ENCODE data around the gene RPP40.

Gene RPP40

DNA sequence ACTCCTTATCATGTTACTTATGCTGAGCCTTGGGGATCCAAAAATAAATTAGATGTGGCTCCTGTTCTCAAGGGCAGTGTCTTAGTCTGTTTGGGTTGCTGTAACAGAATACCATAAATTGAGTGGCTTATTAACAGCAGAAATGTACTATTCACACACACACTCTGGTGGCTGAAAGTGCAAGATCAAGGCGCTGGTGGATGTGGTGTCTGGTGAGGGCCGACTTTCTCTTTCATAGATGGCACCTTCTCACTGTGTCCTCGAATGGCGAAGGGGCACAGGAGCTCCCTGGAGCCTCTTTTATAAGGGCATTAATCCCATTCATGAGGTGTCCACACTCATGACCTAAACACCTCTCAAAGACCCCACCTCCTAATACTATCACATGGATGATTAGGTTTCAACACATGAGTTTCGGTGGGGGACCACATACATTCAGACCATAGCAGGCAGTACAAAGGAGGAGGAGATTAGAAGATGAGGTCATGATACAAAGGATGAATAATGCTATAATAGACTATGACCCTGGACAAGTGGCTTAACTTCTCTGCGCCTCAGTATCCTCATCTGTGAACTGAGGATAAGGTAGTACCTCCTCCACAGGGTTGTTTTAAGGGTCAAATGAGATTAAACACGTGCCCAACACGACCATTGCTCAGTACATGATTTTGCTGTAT is 34.1 kb downstream of the RPP40 start:
- no peaks in the 10 kb centered on the region for H3K9me3 Mint-ChIP-seq (ENCODE audit: low read depth)
- H3K4me3 Mint-ChIP-seq: no peak overlapping the region
- no peaks in the 10 kb centered on the region for H3K36me3 Mint-ChIP-seq
- peaks cover 4% of the 10 kb centered on the region for H3K27me3 Mint-ChIP-seq
- no peak overlapping the region for H3K27ac Mint-ChIP-seq
- no peaks in the 10 kb centered on the region for H3K4me1 Mint-ChIP-seq (ENCODE audit: low read depth)

GRCh38 chr6:4967301-4968030 is 36.4 kb downstream of the RPP40 start:
- H3K4me1 Mint-ChIP-seq (ENCODE audit: low read depth): no peaks in the 10 kb centered on the region
- H3K4me3 Mint-ChIP-seq: no peak overlapping the region
- no peaks in the 10 kb centered on the region for H3K36me3 Mint-ChIP-seq
- no peaks in the 10 kb centered on the region for H3K9me3 Mint-ChIP-seq (ENCODE audit: low read depth)
- H3K27ac Mint-ChIP-seq: no peak overlapping the region
- peaks cover 3% of the 10 kb centered on the region for H3K27me3 Mint-ChIP-seq

DNA sequence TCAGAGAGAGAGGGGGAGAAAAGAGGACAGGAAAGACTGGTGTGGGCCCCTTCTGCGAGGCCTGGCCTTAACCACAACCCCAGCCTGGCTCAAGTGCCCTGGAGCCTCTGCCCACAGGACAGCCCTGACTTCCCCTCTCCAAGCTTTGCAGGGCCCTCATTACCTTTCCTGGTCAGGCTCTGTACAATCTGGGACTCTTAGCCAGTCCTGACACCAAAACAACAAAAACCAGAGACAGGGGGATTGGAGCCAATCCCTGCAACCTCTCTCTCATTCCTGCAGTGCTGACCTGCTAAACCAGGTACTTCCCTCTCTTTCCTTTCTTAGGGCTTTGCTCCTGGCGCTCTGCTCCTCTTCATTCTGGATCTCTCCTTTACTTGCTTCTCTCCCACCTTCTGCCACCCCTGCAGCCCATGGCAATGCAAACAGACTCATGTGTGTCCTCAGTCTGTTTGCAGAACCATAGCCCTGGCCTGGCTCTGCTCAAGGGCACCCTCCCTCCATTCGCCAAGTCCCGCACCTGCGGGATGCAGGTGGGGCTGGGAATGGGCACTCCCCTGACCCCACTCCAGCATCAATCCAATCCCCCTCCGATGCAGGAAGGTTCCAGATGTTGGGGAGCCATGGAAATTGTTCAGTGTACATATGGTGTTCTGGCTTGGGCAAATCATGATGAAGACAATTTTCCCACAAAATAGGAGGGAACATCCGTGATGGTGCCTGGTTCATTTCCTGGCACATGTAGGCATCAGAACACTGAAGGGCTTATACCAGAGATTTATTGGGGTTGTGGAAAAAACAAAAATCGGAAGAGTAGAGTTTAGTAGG is 38.1 kb downstream of the RPP40 start:
- peaks cover 3% of the 10 kb centered on the region for H3K27me3 Mint-ChIP-seq
- no peaks in the 10 kb centered on the region for H3K4me1 Mint-ChIP-seq (ENCODE audit: low read depth)
- no peak overlapping the region for H3K27ac Mint-ChIP-seq
- no peaks in the 10 kb centered on the region for H3K36me3 Mint-ChIP-seq
- no peaks in the 10 kb centered on the region for H3K9me3 Mint-ChIP-seq (ENCODE audit: low read depth)
- no peak overlapping the region for H3K4me3 Mint-ChIP-seq

DNA sequence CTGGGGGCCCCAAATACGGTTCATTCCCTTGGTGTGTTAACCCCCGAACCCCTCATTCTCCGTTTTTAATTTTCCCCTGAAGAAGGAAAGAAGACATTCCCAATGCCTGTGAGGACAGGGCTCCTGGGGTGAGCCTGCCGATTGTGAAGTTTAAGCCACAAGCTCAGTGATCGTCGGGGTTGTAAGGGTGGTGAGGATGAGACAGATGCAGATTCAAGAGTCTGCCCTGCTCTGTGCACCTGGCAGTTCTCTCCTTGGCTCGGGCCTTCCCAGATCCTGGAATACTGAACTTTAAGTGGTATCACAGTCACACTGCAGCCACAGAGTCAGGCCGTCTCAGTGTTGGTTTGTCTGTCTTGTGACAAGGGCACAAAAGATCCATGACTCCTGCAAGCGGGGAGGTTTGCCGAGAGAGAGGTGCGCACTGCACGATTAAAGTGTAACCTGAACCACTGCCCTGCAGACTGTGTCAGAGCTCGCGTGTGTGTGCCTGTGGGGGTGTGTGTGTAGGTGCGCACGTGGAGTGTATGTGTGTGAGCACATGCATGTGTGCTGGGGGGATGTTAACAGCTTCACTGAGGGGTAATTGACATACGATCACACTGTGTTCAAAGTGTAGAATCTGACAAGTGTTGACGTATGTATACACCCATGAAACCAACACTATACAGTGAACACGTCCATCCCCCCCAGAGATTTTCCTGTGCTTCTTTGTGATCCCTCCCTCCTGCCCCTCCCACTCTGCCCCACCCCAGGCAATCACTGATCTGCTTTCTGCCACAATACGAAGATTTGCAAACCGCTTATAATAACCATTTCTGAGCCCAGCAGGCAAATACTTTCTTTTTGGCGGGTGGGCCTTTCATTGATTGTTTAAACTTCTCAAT is 38.9 kb downstream of the RPP40 start:
- Mint-ChIP-seq H3K4me1 (ENCODE audit: low read depth) (no peaks in the 10 kb centered on the region), H3K27me3 (no peaks in the 10 kb centered on the region), H3K27ac (no peak overlapping the region), H3K9me3 (ENCODE audit: low read depth) (no peaks in the 10 kb centered on the region), H3K4me3 (no peak overlapping the region), H3K36me3 (no peaks in the 10 kb centered on the region)

DNA sequence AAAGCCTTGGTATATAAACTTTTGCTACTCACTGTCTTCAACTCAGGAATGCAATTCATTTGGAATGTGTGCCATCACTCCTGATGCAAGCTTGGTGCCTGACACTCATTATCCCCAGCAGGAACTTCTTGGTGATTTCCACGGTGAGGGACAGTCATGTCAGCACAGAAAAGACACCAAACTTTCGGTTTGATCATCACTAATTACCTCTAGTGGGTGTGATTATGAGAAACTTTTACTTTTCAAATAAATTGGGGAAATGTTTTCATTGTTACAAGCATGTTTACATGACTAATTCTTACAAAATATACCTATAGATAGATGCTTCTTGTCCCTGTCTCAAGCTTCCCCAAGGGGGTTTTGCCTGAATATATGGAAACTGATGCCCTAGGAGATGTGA is 40.9 kb downstream of the RPP40 start:
- Mint-ChIP-seq H3K9me3 (ENCODE audit: low read depth) (peaks cover 6% of the 10 kb centered on the region), H3K4me1 (ENCODE audit: low read depth) (no peaks in the 10 kb centered on the region), H3K4me3 (no peak overlapping the region), H3K27ac (no peak overlapping the region), H3K27me3 (no peaks in the 10 kb centered on the region), H3K36me3 (no peaks in the 10 kb centered on the region)

DNA sequence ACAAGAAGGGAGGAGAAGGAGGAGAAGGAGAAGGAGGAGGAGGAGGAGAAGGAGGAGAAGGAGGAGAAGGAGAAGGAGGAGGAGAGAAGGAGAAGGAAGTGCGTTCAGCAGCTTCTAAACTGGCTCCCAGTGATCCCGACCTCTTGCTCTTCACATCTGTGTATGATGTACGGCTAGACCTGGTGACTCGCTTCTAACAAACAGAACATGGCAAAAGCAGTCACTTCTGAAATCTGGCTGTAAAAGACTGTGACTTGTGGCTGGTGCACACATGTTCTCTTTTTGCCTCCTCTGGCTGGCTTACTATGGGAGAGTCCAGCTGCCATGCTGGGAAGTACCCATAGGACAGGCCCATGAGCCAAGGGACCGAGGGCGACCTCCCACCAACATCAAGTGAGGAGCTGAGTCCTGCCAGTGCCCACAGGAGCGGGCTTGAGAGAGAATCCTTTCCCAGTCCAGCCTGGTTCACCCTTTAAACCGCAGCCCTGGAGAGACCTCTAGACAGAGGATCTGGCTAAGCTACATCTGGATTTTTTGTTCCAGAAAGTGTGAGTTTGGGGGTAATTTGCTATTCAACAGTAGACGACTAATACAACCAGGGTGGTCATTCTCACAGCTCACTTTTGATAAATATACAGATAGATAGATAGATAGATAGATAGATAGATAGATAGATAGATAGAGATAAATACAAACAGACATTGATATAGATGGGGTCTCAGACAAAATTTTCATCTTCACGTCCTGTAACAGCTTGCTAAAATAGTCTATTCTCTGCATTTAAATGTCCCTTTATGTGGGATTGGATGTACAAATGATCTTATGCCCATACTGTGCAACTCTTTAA is 42.3 kb downstream of the RPP40 start:
- no peaks in the 10 kb centered on the region for H3K36me3 Mint-ChIP-seq
- H3K9me3 Mint-ChIP-seq (ENCODE audit: low read depth): peaks cover 6% of the 10 kb centered on the region
- no peak overlapping the region for H3K4me3 Mint-ChIP-seq
- H3K4me1 Mint-ChIP-seq (ENCODE audit: low read depth): no peaks in the 10 kb centered on the region
- no peaks in the 10 kb centered on the region for H3K27me3 Mint-ChIP-seq
- H3K27ac Mint-ChIP-seq: no peak overlapping the region

DNA sequence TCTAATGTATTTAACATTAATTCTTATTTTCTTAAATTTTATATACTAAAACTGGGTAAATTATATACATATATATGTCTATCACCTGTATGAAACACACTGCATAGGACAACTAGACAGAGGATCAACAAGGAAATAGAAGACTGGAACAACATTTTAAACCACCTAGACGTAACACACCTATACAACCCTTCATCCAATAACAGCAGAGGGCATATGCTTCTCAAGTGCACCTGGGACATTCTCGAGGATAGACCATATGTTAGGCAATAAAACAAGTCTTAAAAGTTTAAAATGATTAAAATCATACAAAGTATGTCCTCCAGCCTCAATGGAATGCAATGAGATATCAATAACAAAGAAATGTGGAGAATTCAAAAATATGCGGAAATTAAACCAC is 45.2 kb downstream of the RPP40 start:
- Mint-ChIP-seq H3K4me1 (ENCODE audit: low read depth) (no peaks in the 10 kb centered on the region), H3K27ac (no peak overlapping the region), H3K4me3 (no peak overlapping the region), H3K27me3 (no peaks in the 10 kb centered on the region), H3K9me3 (ENCODE audit: low read depth) (peaks cover 6% of the 10 kb centered on the region), H3K36me3 (peaks cover 5% of the 10 kb centered on the region)

- Mint-ChIP-seq H3K27ac (no peak overlapping the region), H3K27me3 (no peaks in the 10 kb centered on the region), H3K4me3 (no peak overlapping the region), H3K36me3 (peaks cover 5% of the 10 kb centered on the region), H3K9me3 (ENCODE audit: low read depth) (peaks cover 6% of the 10 kb centered on the region), H3K4me1 (ENCODE audit: low read depth) (no peaks in the 10 kb centered on the region)
Observed at GRCh38 chr6:4957521-4958231, 46.2 kb downstream of the RPP40 start.

- peaks cover 8% of the 10 kb centered on the region for H3K36me3 Mint-ChIP-seq
Observed at GRCh38 chr6:4956625-4957024, 47.2 kb downstream of the RPP40 start.

GRCh38 chr6:4953440-4953839 is 50.4 kb downstream of the RPP40 start:
- H3K4me1 Mint-ChIP-seq (ENCODE audit: low read depth): no peaks in the 10 kb centered on the region
- no peak overlapping the region for H3K4me3 Mint-ChIP-seq
- no peak overlapping the region for H3K27ac Mint-ChIP-seq
- peaks cover 8% of the 10 kb centered on the region for H3K36me3 Mint-ChIP-seq
- no peaks in the 10 kb centered on the region for H3K9me3 Mint-ChIP-seq (ENCODE audit: low read depth)
- no peaks in the 10 kb centered on the region for H3K27me3 Mint-ChIP-seq

More at GRCh38 chr6:4956625-4957024, 47.2 kb downstream of the RPP40 start:
- Mint-ChIP-seq H3K4me3 (no peak overlapping the region), H3K9me3 (ENCODE audit: low read depth) (peaks cover 6% of the 10 kb centered on the region), H3K27ac (no peak overlapping the region), H3K27me3 (no peaks in the 10 kb centered on the region), H3K4me1 (ENCODE audit: low read depth) (no peaks in the 10 kb centered on the region)

DNA sequence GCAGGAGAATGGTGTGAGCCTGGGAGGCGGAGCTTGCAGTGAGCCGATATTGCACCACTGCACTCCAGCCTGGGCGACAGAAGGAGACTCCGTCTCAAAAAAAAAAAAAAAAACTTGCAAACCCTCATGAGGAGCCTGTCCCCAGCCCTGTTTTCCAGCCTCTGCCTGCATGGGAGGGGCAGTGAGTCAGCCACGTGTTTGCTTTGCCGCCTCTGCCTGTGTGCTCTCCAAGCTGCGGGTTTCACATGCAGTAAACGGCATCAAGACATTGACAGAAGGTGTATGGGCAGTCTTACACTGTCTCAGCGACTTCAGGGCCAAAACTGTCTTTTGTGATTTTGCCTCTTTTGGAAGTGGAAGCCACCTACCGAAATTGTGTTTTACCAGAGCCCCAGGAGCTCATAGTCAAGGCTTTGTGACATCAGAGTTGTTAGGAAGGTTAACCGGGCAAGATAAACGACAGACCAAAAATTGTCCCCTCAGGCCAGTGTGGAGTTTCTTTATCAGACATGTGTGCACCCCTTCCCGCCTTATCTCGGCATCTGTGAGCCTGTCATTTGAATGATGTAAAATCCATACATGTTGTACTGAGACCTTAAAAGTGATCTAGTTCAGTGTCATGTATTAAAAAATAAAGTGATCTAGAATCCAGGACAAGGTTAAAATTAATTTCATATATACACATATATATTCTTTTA is 52.9 kb downstream of the RPP40 start:
- Mint-ChIP-seq H3K27ac (no peak overlapping the region), H3K4me3 (no peak overlapping the region), H3K27me3 (no peaks in the 10 kb centered on the region), H3K9me3 (ENCODE audit: low read depth) (no peaks in the 10 kb centered on the region), H3K4me1 (ENCODE audit: low read depth) (no peaks in the 10 kb centered on the region), H3K36me3 (peaks cover 8% of the 10 kb centered on the region)

DNA sequence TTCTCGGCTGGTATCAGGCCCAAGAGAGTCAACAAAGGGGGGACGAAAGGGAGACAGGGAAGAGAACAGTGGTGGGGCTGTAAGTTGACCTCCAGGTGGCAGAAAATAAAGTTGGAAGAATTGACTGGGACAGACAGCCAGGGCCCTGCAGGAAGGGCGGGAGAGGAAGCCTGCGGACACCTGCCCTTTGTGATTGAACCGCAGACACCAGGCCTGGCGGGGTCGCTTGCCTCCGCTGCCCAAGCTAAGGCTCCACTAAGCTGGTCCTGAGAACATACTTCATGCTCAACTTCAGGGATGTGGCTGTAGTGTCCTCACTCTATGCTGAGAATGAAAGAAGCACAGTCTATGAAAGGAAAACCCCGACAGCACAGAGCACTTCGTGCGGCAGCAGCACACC is 53.8 kb downstream of the RPP40 start:
- H3K4me1 Mint-ChIP-seq (ENCODE audit: low read depth): no peaks in the 10 kb centered on the region
- no peak overlapping the region for H3K4me3 Mint-ChIP-seq
- no peaks in the 10 kb centered on the region for H3K9me3 Mint-ChIP-seq (ENCODE audit: low read depth)
- H3K27ac Mint-ChIP-seq: no peak overlapping the region
- no peaks in the 10 kb centered on the region for H3K27me3 Mint-ChIP-seq
- peaks cover 8% of the 10 kb centered on the region for H3K36me3 Mint-ChIP-seq
